Uterus (tissue), 2 donors: ENCODE measurements around the gene OPTN.

Source experiments
- CTCF ChIP-seq, 4 experiments: fragments of 200-600 bp in 2 of 4; fragments of 450-650 bp in 2 of 4; sonication (generic) in 2 of 4; IDR thresholded peaks; one replicate each; pipeline ENCODE4 v1.5.1; 2016 to 2019; ENCODE audit warnings: antibody characterized with exemption in 4 of 4, mild to moderate bottlenecking in 2 of 4, moderate library complexity in 1 of 4
- POLR2A ChIP-seq, 2 donors: fragments of 450-650 bp; IDR thresholded peaks; one replicate each; pipeline ENCODE4 v1.6.1; 2016; ENCODE audit warnings: antibody characterized with exemption in 2 of 2, mild to moderate bottlenecking in 1 of 2, moderate library complexity in 1 of 2

- TF ChIP-seq POLR2A (IDR thresholded peaks at IDR 0.05) (no peak), CTCF (IDR thresholded peaks at IDR 0.05) (peak; percentile 63 to 76 (median 69))
Observed at GRCh38 chr10:13074563-13075451, 25.2 kb upstream of the OPTN start.
